Breast epithelium (tissue), 4 donors: ENCODE measurements around the gene TRIM7. TPM values are rescaled to one million over a fixed set of nuclear protein-coding genes. Genes with fewer than 3 reads are reported as not detected.

Source experiments
- DNase-seq, 2 donors: peaks; one replicate each; pipeline ENCODE4 v3.0.0-alpha.2; 2019; ENCODE audit warnings: low spot score in 2 of 2
- H3K27ac ChIP-seq, 2 donors: fragments of 200-600 bp; sonication (generic) in 1 of 2; one replicate each; pipeline ENCODE4 v1.5.1; 2016 to 2019; ENCODE audit warnings: mild to moderate bottlenecking in 1 of 2
- H3K27me3 ChIP-seq, 2 donors: fragments of 200-600 bp; sonication (generic) in 1 of 2; one replicate each; pipeline versions ENCODE4 v1.5.1 to v1.6.0; 2017 to 2019; ENCODE audit warnings: control low read depth in 1 of 2, mild to moderate bottlenecking in 1 of 2
- H3K36me3 ChIP-seq: fragments of 200-600 bp; one replicate; pipeline ENCODE4 v1.5.1; 2019
- H3K4me1 ChIP-seq, 2 donors: fragments of 200-600 bp; sonication (generic); one replicate each; pipeline ENCODE4 v1.5.1; 2016 to 2019; ENCODE audit warnings: control low read depth in 1 of 2
- H3K4me3 ChIP-seq, 3 donors: fragments of 200-600 bp; sonication (generic); 1 replicate in 2 of 3; 2 replicates in 1 of 3; pipeline ENCODE4 v1.5.1; 2016 to 2019; ENCODE audit warnings: mild to moderate bottlenecking in 3 of 3, moderate library complexity in 2 of 3
- H3K9me3 ChIP-seq, 2 donors: fragments of 200-600 bp; sonication (generic) in 1 of 2; one replicate each; pipeline ENCODE4 v1.5.1; 2016 to 2019; ENCODE audit warnings: control low read depth in 1 of 2
- POLR2A ChIP-seq: fragments of 450-650 bp; IDR thresholded peaks from one replicate; pipeline ENCODE4 v1.6.1; 2016; ENCODE audit warnings: antibody characterized with exemption, mild to moderate bottlenecking, moderate library complexity
- POLR2AphosphoS5 ChIP-seq, 3 donors: sonication (generic); formaldehyde crosslinking; IDR thresholded peaks; one replicate each; pipeline ENCODE4 v1.6.1; 2017; ENCODE audit warnings: antibody characterized with exemption in 3 of 3
- intact Hi-C: fragments of 100-400 bp; cut with DNase I; formaldehyde crosslinking; loops from one replicate; pipeline ENCODE4 v1.15.1; 2023; ENCODE audit warnings: low total_unique reads
- total RNA-seq, 3 donors: library from RNA; depleted of rRNA; stranded (reverse); fragments of >200 nt; gene quantifications; one replicate each; pipeline ENCODE4 v1.1.0, GENCODE V29; 2016
- TF ChIP-seq, protein P1 (sequence below), 3 donors: fragments of 450-650 bp; IDR thresholded peaks; one replicate each; pipeline ENCODE4 v1.5.1; 2016 to 2017; ENCODE audit warnings: antibody characterized with exemption in 3 of 3, mild to moderate bottlenecking in 3 of 3, moderate library complexity in 3 of 3

Gene TRIM7
- 1 to 10 TPM in 2 of 3 donors, under 1 TPM in 1; 0.29 to 5.4 (median 5.2) TPM for total RNA-seq

DNA sequence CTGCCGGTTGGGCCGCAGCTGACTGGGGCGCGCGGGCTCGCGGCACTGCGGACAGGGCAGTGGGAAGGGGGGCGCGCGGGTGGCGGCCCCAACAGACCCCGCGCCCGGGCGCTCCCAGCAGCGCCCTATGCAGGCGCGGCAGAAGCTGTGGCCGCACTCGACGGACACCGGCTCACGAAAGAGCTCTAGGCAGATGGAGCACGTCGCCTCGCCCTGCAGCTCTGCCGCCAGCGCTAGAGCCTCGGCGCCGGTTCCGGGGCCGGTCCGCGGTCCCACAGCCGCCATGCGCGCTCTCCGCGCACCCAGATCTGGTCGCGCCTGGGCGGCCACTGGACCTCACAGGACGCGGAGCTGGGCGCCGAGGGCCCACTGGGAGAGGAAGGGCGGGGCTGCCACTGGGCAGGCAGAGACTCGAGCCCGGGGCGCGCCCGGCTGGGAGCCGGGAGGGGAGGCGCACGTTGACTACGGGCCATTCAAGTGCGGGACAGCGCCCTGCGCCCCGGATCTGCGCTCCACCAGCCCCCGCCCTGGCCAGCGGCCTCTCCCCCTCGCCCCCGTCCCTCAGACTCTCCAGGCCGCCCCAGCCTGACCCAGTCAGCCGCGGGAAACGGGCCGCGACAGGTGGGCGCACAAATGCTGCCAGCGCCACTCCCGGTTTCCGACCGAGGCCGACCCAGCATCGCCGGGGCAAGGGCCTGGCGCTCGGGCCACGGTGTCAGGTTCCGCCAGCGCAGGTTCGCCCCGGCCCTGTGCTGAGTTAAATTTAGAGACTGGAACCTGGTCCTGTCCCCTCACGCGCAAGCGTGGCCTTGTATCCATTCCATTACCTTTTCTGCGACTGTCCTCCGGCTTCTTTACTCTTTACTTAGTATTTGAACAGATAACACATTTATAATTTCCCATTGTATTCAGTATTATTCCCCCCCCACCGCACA, at the start of gene TRIM7:
Gene TRIM7, minus strand, starts transcription at position 371 of the 935 bp plus-strand sequence. Its CDS starts 86 bp downstream, at position 285.
- TF ChIP-seq POLR2AphosphoS5 (IDR thresholded peaks at IDR 0.05): no peak
- TF ChIP-seq, protein P1, sequence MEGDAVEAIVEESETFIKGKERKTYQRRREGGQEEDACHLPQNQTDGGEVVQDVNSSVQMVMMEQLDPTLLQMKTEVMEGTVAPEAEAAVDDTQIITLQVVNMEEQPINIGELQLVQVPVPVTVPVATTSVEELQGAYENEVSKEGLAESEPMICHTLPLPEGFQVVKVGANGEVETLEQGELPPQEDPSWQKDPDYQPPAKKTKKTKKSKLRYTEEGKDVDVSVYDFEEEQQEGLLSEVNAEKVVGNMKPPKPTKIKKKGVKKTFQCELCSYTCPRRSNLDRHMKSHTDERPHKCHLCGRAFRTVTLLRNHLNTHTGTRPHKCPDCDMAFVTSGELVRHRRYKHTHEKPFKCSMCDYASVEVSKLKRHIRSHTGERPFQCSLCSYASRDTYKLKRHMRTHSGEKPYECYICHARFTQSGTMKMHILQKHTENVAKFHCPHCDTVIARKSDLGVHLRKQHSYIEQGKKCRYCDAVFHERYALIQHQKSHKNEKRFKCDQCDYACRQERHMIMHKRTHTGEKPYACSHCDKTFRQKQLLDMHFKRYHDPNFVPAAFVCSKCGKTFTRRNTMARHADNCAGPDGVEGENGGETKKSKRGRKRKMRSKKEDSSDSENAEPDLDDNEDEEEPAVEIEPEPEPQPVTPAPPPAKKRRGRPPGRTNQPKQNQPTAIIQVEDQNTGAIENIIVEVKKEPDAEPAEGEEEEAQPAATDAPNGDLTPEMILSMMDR (IDR thresholded peaks at IDR 0.05): no peak
- TF ChIP-seq POLR2A: no peak
- peak within 1 kb of the TSS; percentile 54 to 86 for H3K27ac ChIP-seq
- H3K4me1 ChIP-seq: peaks cover 0 to 10% of the 10 kb centered on the region in 2 donors
- no peaks in the 10 kb centered on the region for H3K36me3 ChIP-seq
- H3K27me3 ChIP-seq: no peaks in the 10 kb centered on the region
- no peak for DNase-seq
- no peaks in the 10 kb centered on the region for H3K9me3 ChIP-seq
- intact Hi-C loops: no loop called here
- H3K4me3 ChIP-seq: peak within 1 kb of the TSS; percentile 66 to 71 (median 70)

DNA sequence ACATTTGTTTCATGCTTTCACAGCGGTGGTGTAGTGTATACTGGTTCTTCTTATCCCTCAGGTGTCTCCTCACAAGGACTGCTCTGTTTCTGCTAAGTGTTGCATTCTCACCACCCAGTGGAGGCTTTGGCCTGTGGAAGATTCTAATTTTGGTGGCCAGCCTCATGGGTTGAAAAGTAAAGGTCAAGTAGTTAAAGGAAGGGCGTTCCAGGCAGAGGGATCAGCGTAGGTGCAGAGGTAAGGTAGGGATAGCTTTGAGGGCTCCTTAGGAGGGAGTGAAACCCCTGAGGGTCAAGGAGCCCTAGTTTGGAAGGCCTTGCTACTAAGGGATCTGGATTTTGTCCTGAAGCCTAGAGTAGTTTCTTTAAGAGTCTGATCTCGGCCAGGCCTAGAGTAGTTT, 43.3 kb upstream of the TRIM7 start:
- H3K36me3 ChIP-seq: no peaks in the 10 kb centered on the region
- intact Hi-C loops: loop anchor here (10.0 kb wide), 1 partner anchor 53 kb away; no protein-coding TSS in a partner anchor
- TF ChIP-seq, protein P1 (IDR thresholded peaks at IDR 0.05): no peak
- no peak for TF ChIP-seq POLR2A
- TF ChIP-seq POLR2AphosphoS5 (IDR thresholded peaks at IDR 0.05): no peak
- H3K4me3 ChIP-seq: peak overlapping the region in 2 of 3 donors; percentile 79 to 86
- no peaks in the 10 kb centered on the region for H3K9me3 ChIP-seq
- H3K4me1 ChIP-seq: peaks cover 0 to 23% of the 10 kb centered on the region in 2 donors
- H3K27me3 ChIP-seq: no peaks in the 10 kb centered on the region
- peak overlapping the region; percentile 71 to 97 for H3K27ac ChIP-seq
- no peak for DNase-seq

DNA sequence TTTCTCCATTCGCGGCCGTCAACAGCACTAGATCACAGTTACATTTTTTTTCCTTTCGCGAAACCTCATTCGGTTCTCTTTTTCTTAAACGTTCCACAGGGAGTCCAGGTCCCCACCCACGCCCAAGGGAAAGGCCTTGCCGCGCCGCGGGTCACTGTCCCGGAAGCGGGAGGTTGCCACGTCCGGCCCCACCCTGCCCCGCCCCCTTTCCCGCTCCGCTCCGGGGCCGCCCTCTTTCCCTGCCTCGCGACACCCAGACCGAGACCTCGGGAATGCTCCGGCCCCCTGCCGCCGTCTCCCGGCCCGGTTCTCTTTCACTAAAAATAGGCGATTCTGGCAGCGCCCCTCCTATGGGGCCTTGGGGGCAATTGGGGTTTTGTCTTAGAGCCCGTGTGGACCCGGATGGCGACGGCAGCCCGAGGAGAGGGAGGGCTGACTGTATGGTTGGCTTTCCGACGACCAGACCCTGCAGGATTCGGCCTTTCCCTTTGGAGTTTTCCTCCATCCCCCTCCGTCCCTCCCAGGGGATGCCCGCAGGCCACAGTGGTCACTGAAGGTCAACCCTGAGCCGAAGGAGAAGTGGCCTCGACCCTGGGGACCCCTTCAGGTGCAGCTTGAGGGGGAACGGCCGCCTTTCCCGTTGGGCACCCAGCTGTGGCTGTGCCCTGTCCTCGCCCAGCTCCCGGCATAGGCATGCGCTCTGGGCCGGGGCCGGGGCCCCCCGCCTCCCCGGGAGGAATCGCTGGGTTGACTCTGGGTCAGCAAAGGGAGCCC, 41.5 kb upstream of the TRIM7 start:
- DNase-seq: peak; percentile 88 to 93
- TF ChIP-seq, protein P1 (IDR thresholded peaks at IDR 0.05): no peak
- peak; percentile 49 to 83 (median 69) for TF ChIP-seq POLR2AphosphoS5 (IDR thresholded peaks at IDR 0.05)
- TF ChIP-seq POLR2A: peak; percentile 62
- Histone ChIP-seq H3K27ac (peak overlapping the region; percentile 95 to 97), H3K27me3 (no peaks in the 10 kb centered on the region), H3K36me3 (no peaks in the 10 kb centered on the region), H3K4me1 (peaks cover 0 to 23% of the 10 kb centered on the region in 2 donors), H3K4me3 (peak overlapping the region; percentile 79 to 87 (median 86)), H3K9me3 (no peaks in the 10 kb centered on the region)
- intact Hi-C loops: loop anchor here (10.0 kb wide), 1 partner anchor 52 kb away; no protein-coding TSS in a partner anchor

DNA sequence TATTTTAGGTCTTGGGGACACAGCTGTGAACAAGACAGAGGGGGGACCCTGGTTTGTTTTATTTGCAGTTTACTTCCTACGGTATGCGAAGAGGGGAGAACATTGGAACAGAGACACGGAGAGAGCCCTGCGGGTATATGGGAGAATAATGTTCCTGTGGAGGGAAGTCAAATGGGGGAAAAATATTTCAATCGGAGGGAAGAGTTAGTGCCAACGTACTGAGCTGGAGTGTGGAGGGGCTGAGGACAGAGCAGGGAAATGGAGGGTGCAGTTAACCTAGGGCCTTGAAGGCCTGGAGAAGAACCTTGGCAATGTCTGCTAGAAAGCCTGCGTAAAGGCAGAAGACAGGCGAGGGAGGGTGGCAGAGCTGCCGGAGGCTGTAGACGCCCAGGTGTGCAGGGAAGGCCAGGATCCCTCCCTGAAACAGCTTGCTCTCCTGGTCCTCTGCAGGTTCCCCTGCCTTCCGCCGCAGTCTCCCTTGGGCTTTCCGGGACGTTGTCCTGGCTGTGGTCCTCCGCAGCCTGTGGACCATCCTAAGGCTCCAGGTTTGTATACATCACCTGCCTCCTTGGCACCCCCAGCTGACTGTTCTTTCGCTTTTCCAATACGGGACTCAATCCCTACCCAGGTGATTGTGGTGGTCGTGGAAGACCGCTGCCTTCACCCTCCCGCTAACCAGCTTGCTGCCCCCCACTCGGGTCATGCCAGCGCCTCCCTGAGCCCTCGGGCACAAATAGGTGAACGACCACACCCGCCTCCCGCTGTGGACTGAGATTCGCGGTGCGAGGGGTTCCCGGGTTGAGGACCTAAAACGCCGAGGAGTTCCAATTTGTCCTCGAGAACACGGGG, 40.7 kb upstream of the TRIM7 start:
- intact Hi-C loops: loop anchor here (10.0 kb wide), 1 partner anchor 51 kb away; no protein-coding TSS in a partner anchor
- Histone ChIP-seq H3K27ac (peak overlapping the region; percentile 95 to 97), H3K9me3 (no peaks in the 10 kb centered on the region), H3K27me3 (no peaks in the 10 kb centered on the region), H3K4me1 (peaks cover 0 to 23% of the 10 kb centered on the region in 2 donors), H3K36me3 (no peaks in the 10 kb centered on the region), H3K4me3 (peak overlapping the region; percentile 79 to 87 (median 86))
- TF ChIP-seq POLR2AphosphoS5 (IDR thresholded peaks at IDR 0.05): no peak
- no peak for TF ChIP-seq POLR2A
- TF ChIP-seq, protein P1 (IDR thresholded peaks at IDR 0.05): no peak
- no peak for DNase-seq
